Adipocyte (in vitro differentiated cells): ENCODE results near the gene VPS50.
A peak's percentile ranks its signal among the peaks of the same experiment; 100 is the strongest.

Experiments
- DNase-seq: peaks from one replicate; pipeline ENCODE4 v3.0.0-alpha.2; 2015; ENCODE audit warnings: low read depth
- H3K27me3 ChIP-seq: replicated peaks from 2 replicates; pipeline ENCODE4 v1.7.0; 2013; ENCODE audit warnings: mild to moderate bottlenecking, low read length, moderate library complexity; ENCODE audit not compliant: control insufficient read depth, insufficient read depth
- H3K36me3 ChIP-seq: 2 replicates; pipeline ENCODE4 v1.7.0; 2013; ENCODE audit warnings: low read length, mild to moderate bottlenecking, moderate library complexity; ENCODE audit not compliant: control insufficient read depth, insufficient read depth, severe bottlenecking
- H3K4me1 ChIP-seq: 2 replicates; pipeline ENCODE4 v1.7.0; 2013; ENCODE audit warnings: mild to moderate bottlenecking, low read length, moderate library complexity; ENCODE audit not compliant: control insufficient read depth, insufficient read depth
- H3K4me3 ChIP-seq: 2 replicates; pipeline ENCODE4 v1.7.0; 2013; ENCODE audit warnings: mild to moderate bottlenecking, low read length, moderate library complexity
- H3K9ac ChIP-seq: 2 replicates; pipeline ENCODE4 v1.7.0; 2013; ENCODE audit warnings: mild to moderate bottlenecking, low read length, moderate library complexity
- H3K9me3 ChIP-seq: 2 replicates; pipeline ENCODE4 v1.7.0; 2013; ENCODE audit warnings: mild to moderate bottlenecking, low read length, moderate library complexity; ENCODE audit not compliant: control insufficient read depth

VPS50 gene

GRCh38 chr7:93239824-93240223 is 7.7 kb downstream of the VPS50 start:
- Histone ChIP-seq H3K36me3 (no peaks in the 10 kb centered on the region), H3K9me3 (no peaks in the 10 kb centered on the region), H3K9ac (no peak overlapping the region), H3K4me3 (no peak overlapping the region), H3K27me3 (no peaks in the 10 kb centered on the region), H3K4me1 (no peaks in the 10 kb centered on the region)
- no peak for DNase-seq

GRCh38 chr7:93242106-93242505 is 9.9 kb downstream of the VPS50 start:
- Histone ChIP-seq H3K4me3 (no peak overlapping the region), H3K9me3 (no peaks in the 10 kb centered on the region), H3K36me3 (no peaks in the 10 kb centered on the region), H3K27me3 (no peaks in the 10 kb centered on the region), H3K9ac (no peak overlapping the region), H3K4me1 (peaks cover 7% of the 10 kb centered on the region)
- no peak for DNase-seq

DNA sequence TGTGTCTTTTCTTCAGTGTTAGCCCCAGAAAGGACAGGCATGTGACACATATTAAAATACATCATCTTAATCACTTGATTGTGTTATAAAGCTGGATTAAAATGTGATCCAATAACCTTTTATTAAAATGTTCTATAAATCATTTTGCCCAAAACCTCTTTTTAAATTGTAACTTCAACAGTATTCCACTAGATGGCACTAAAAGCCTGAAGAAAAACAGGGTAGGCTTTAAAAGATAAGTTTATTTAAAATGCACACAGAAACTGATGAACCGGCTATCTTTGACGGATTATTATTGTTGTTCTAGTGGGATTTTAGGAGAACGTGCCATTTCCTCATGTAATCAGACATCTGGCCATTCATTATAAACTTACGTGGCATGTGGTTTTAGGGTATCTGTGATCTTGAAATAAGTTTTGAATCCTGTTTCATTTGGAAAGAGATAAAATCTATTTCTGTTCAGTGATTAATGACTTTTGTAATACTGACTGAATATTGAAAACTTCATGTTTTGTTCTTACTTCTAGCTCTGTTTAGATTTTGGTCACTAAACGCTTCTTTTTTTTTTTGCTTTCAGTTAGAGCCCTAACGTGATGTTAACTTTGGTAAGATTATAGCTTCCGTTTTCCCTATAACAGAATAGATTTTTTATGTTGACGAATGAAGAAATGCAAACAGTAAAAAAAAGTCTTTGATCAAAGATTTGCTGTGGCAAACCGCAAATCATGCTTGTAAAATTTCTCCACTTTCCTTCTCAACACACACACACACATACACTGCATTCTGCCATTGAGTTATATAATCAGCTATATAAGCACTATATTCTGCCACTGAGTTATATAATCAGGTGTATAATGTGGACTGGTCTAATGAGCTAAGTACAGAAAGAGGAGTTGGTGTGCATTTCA is 13.6 kb downstream of the VPS50 start:
- no peaks in the 10 kb centered on the region for H3K27me3 ChIP-seq
- H3K9me3 ChIP-seq: no peaks in the 10 kb centered on the region
- DNase-seq: peak; percentile 70
- no peaks in the 10 kb centered on the region for H3K36me3 ChIP-seq
- peak overlapping the region; percentile 31 for H3K9ac ChIP-seq
- H3K4me1 ChIP-seq: peaks cover 7% of the 10 kb centered on the region
- peak overlapping the region; percentile 59 for H3K4me3 ChIP-seq

- DNase-seq: peak; percentile 12
- no peak overlapping the region for H3K4me3 ChIP-seq
- H3K9me3 ChIP-seq: no peaks in the 10 kb centered on the region
Observed at GRCh38 chr7:93249491-93250148, 17.5 kb downstream of the VPS50 start.

GRCh38 chr7:93258661-93259060 is 26.5 kb downstream of the VPS50 start:
- no peak for DNase-seq
- no peak overlapping the region for H3K9ac ChIP-seq
- no peaks in the 10 kb centered on the region for H3K27me3 ChIP-seq
- peaks cover 44% of the 10 kb centered on the region for H3K36me3 ChIP-seq
- no peak overlapping the region for H3K4me3 ChIP-seq
- H3K9me3 ChIP-seq: no peaks in the 10 kb centered on the region
- no peaks in the 10 kb centered on the region for H3K4me1 ChIP-seq

More at GRCh38 chr7:93249491-93250148, 17.5 kb downstream of the VPS50 start:
- H3K27me3 ChIP-seq: no peaks in the 10 kb centered on the region
- H3K9ac ChIP-seq: no peak overlapping the region
- peaks cover 7% of the 10 kb centered on the region for H3K36me3 ChIP-seq
- peaks cover 7% of the 10 kb centered on the region for H3K4me1 ChIP-seq

- no peak overlapping the region for H3K4me3 ChIP-seq
- H3K36me3 ChIP-seq: peaks cover 33% of the 10 kb centered on the region
- no peaks in the 10 kb centered on the region for H3K27me3 ChIP-seq
- no peak overlapping the region for H3K9ac ChIP-seq
- no peaks in the 10 kb centered on the region for H3K9me3 ChIP-seq
- DNase-seq: no peak
- H3K4me1 ChIP-seq: no peaks in the 10 kb centered on the region
Observed at GRCh38 chr7:93262535-93262934, 30.4 kb downstream of the VPS50 start.

DNA sequence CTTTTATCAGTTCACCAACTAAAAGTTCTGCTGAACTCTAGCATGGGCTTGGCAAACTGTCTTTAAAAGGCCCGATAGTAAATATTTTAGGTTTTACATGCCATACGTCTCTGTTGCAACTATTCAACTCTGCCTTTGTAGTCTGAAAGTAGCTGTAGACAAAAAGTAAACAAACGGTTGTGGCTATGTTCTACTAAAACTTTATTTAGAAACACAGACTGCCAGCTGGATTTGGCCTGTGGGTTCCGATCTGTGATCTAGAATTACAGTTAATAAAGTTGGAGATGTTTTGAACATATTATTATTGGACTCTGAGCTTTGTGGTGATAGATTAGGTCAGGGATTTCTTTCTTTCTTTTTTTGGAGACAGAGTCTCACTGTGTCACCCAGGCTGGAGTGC is 33.1 kb downstream of the VPS50 start:
- Histone ChIP-seq H3K27me3 (no peaks in the 10 kb centered on the region), H3K4me3 (no peak overlapping the region), H3K9me3 (no peaks in the 10 kb centered on the region), H3K4me1 (no peaks in the 10 kb centered on the region), H3K9ac (no peak overlapping the region), H3K36me3 (peaks cover 22% of the 10 kb centered on the region)
- no peak for DNase-seq

DNA sequence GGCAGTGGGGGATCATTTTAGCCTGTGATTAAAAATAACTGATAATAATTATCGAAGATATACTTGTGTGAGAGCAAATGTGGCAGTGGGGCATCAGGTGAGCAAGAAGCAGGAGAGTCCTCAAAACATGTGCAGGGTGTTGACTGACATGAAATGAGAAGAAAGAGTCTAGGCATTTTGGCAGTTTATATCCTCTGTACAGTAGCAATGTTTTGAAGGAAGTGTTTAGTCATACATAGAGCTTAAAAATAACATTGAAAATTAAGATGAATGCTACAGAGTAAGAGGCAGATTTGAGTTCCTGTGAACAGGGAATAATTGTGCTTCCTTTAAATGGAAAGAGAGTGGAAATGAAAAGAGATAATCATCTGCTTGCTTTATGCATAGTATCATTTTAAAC is 47.4 kb downstream of the VPS50 start:
- DNase-seq: no peak
- no peak overlapping the region for H3K4me3 ChIP-seq
- no peak overlapping the region for H3K9ac ChIP-seq
- no peaks in the 10 kb centered on the region for H3K4me1 ChIP-seq
- H3K36me3 ChIP-seq: peaks cover 30% of the 10 kb centered on the region
- no peaks in the 10 kb centered on the region for H3K9me3 ChIP-seq
- no peaks in the 10 kb centered on the region for H3K27me3 ChIP-seq

GRCh38 chr7:93284908-93285307 is 52.7 kb downstream of the VPS50 start:
- Histone ChIP-seq H3K9me3 (no peaks in the 10 kb centered on the region), H3K36me3 (peaks cover 5% of the 10 kb centered on the region), H3K27me3 (no peaks in the 10 kb centered on the region), H3K9ac (no peak overlapping the region), H3K4me3 (no peak overlapping the region), H3K4me1 (no peaks in the 10 kb centered on the region)
- no peak for DNase-seq

DNA sequence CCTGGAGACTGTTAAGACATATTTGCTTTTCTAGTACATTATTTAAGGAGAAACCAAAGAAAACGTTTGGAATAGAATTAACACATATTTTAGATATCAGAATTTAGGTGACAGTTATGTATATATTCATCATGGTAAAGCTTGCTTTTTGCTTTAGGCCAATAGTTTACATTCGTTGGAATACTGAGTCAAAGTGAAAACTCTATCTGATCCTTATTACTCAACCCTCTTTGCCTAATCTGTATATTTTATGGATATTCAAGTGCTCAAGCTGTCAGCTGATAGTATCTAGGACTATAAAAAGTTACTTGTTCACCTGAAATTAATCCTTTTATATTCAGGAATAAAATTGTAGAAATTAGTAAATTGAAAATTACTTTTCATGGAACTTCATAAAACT is 61.1 kb downstream of the VPS50 start:
- Histone ChIP-seq H3K4me1 (peaks cover 6% of the 10 kb centered on the region), H3K9me3 (no peaks in the 10 kb centered on the region), H3K4me3 (no peak overlapping the region), H3K36me3 (no peaks in the 10 kb centered on the region), H3K9ac (no peak overlapping the region), H3K27me3 (no peaks in the 10 kb centered on the region)
- DNase-seq: no peak

DNA sequence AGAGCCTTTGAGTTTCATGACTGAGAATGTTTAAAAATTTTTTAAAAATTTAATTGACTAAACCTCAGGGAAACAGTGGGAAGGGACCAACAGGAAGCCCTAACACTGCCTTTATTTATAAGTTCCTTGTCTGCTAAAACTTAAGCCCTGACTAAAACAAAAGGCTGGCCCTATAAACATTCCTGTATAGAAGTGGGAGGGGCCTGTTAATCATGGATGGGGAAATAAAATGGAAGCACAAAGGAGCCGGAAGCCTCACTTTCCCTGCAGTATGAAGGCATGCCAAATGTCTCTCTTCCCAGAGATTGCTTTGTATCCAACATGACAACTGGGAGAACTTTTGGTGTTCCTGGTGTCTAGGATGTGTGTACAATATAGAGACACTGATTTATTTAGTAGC is 66.0 kb downstream of the VPS50 start:
- no peak for DNase-seq
- H3K9me3 ChIP-seq: no peaks in the 10 kb centered on the region
- H3K4me1 ChIP-seq: peaks cover 8% of the 10 kb centered on the region
- peaks cover 5% of the 10 kb centered on the region for H3K36me3 ChIP-seq
- no peaks in the 10 kb centered on the region for H3K27me3 ChIP-seq
- H3K9ac ChIP-seq: no peak overlapping the region
- no peak overlapping the region for H3K4me3 ChIP-seq
